ENCODE data around the gene PLEKHG3.

DNA sequence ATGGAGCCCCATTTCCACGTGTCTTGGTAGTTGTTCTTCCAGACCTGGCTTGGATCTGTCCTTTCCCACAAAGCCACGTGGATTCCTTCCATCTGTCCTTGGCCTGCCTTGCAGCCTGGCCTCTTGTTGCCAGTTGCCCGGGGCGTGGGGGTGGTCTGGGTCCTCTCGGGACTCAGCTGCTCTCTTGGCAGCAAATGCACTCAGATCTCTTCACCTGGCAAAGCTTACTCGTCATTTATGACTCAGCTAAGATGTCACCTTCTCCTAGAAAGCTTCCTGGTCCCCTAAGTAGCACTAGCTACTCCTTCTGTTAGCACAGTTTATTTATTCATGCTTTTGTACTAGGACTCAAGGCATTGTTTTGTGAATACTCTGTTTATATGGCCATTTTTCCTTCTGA, 13.6 kb downstream of the PLEKHG3 start:
- TF ChIP-seq, protein P1, sequence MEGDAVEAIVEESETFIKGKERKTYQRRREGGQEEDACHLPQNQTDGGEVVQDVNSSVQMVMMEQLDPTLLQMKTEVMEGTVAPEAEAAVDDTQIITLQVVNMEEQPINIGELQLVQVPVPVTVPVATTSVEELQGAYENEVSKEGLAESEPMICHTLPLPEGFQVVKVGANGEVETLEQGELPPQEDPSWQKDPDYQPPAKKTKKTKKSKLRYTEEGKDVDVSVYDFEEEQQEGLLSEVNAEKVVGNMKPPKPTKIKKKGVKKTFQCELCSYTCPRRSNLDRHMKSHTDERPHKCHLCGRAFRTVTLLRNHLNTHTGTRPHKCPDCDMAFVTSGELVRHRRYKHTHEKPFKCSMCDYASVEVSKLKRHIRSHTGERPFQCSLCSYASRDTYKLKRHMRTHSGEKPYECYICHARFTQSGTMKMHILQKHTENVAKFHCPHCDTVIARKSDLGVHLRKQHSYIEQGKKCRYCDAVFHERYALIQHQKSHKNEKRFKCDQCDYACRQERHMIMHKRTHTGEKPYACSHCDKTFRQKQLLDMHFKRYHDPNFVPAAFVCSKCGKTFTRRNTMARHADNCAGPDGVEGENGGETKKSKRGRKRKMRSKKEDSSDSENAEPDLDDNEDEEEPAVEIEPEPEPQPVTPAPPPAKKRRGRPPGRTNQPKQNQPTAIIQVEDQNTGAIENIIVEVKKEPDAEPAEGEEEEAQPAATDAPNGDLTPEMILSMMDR (conservative IDR thresholded peaks at IDR 0.05; ENCODE audit: low read depth, low read length): no peak
- no peak for TF ChIP-seq POLR2A (IDR thresholded peaks at IDR 0.05; ENCODE audit: low read depth, low read length)
- no peak for TF ChIP-seq BHLHE40 (IDR thresholded peaks at IDR 0.05; ENCODE audit: low read depth, low read length)
- TF ChIP-seq SMC3 (IDR thresholded peaks at IDR 0.05; ENCODE audit: low read depth, low read length): no peak
- no peak for TF ChIP-seq FOS (IDR thresholded peaks at IDR 0.05; ENCODE audit: low read depth, low read length)
- no peak for TF ChIP-seq NFE2L2 (IDR thresholded peaks at IDR 0.05; ENCODE audit: low read depth, low read length)
- no peak for TF ChIP-seq RAD21 (IDR thresholded peaks at IDR 0.05; ENCODE audit: low read length)
- TF ChIP-seq MAFK (IDR thresholded peaks at IDR 0.05; ENCODE audit: low read depth, low read length): no peak
- no peak for TF ChIP-seq RCOR1 (IDR thresholded peaks at IDR 0.05; ENCODE audit: insufficient replicate concordance, low read length)
